ENCODE measurements around the gene AGER. TPM values are rescaled to one million over a fixed set of nuclear protein-coding genes. Genes with fewer than 3 reads are reported as not detected.

AGER gene
- total RNA-seq, 1 donor from 2014 or later, result 0.52 TPM

- Histone ChIP-seq H3K4me3 (ENCODE audit: low read length in 3 of 3) (no peak overlapping the region), H3K36me3 (ENCODE audit: control insufficient read depth in 3 of 3, insufficient read depth in 3 of 3, low read length in 3 of 3) (peaks cover 24 to 32% (median 27%) of the 10 kb centered on the region in 3 donors), H3K27ac (ENCODE audit: low read depth, low read length) (no peak overlapping the region), H3K9me3 (ENCODE audit: control insufficient read depth in 3 of 3, low read length in 3 of 3) (no peaks in the 10 kb centered on the region), H3K4me1 (ENCODE audit: control insufficient read depth in 3 of 3, insufficient read depth in 3 of 3, low read length in 3 of 3) (peaks cover 20 to 25% (median 21%) of the 10 kb centered on the region in 3 donors), H3K27me3 (ENCODE audit: control insufficient read depth in 3 of 3, insufficient read depth in 3 of 3, low read length in 3 of 3) (no peaks in the 10 kb centered on the region), H3K9ac (ENCODE audit: low read depth in 1 of 3, low read length in 3 of 3) (no peak overlapping the region)
Observed at GRCh38 chr6:32158052-32158451, 26.0 kb downstream of the AGER start.

GRCh38 chr6:32156891-32157290, 27.2 kb downstream of the AGER start:
- no peaks in the 10 kb centered on the region for H3K9me3 ChIP-seq (ENCODE audit: control insufficient read depth in 3 of 3, low read length in 3 of 3)
- peaks cover 19 to 25% (median 24%) of the 10 kb centered on the region in 3 donors for H3K36me3 ChIP-seq (ENCODE audit: control insufficient read depth in 3 of 3, insufficient read depth in 3 of 3, low read length in 3 of 3)
- no peak overlapping the region for H3K4me3 ChIP-seq (ENCODE audit: low read length in 3 of 3)
- no peak overlapping the region for H3K27ac ChIP-seq (ENCODE audit: low read depth, low read length)
- peaks cover 27 to 35% (median 29%) of the 10 kb centered on the region in 3 donors for H3K4me1 ChIP-seq (ENCODE audit: control insufficient read depth in 3 of 3, insufficient read depth in 3 of 3, low read length in 3 of 3)
- H3K27me3 ChIP-seq (ENCODE audit: control insufficient read depth in 3 of 3, insufficient read depth in 3 of 3, low read length in 3 of 3), result no peaks in the 10 kb centered on the region
- H3K9ac ChIP-seq (ENCODE audit: low read depth in 1 of 3, low read length in 3 of 3), result no peak overlapping the region

GRCh38 chr6:32154514-32155161, 29.4 kb downstream of the AGER start:
- peaks cover 28 to 35% (median 29%) of the 10 kb centered on the region in 3 donors for H3K4me1 ChIP-seq (ENCODE audit: control insufficient read depth in 3 of 3, insufficient read depth in 3 of 3, low read length in 3 of 3)
- peak overlapping the region; percentile 86 for H3K27ac ChIP-seq (ENCODE audit: low read depth, low read length)

GRCh38 chr6:32153564-32154513, 30.2 kb downstream of the AGER start, which contains the start of gene PPT2:
Gene PPT2, plus strand, starts transcription at chr6:32154141. Its CDS starts 454 bp downstream, at chr6:32154595.
- peak within 1 kb of the TSS; percentile 85 to 96 (median 95) for H3K9ac ChIP-seq (ENCODE audit: low read depth in 1 of 3, low read length in 3 of 3)
- H3K27ac ChIP-seq (ENCODE audit: low read depth, low read length), result peak within 1 kb of the TSS; percentile 86
- H3K4me3 ChIP-seq (ENCODE audit: low read length in 3 of 3), result peak within 1 kb of the TSS; percentile 94 to 95 (median 95)
- no peaks in the 10 kb centered on the region for H3K9me3 ChIP-seq (ENCODE audit: control insufficient read depth in 3 of 3, low read length in 3 of 3)
- peaks cover 28 to 35% (median 29%) of the 10 kb centered on the region in 3 donors for H3K4me1 ChIP-seq (ENCODE audit: control insufficient read depth in 3 of 3, insufficient read depth in 3 of 3, low read length in 3 of 3)
- H3K36me3 ChIP-seq (ENCODE audit: control insufficient read depth in 3 of 3, insufficient read depth in 3 of 3, low read length in 3 of 3), result peaks cover 19 to 25% (median 24%) of the 10 kb centered on the region in 3 donors
- peaks cover 12 to 21% (median 14%) of the 10 kb centered on the region in 3 donors for H3K27me3 ChIP-seq (ENCODE audit: control insufficient read depth in 3 of 3, insufficient read depth in 3 of 3, low read length in 3 of 3)

More at GRCh38 chr6:32154514-32155161, 29.4 kb downstream of the AGER start:
- H3K4me3 ChIP-seq (ENCODE audit: low read length in 3 of 3), result peak overlapping the region; percentile 94 to 95 (median 95)
- H3K36me3 ChIP-seq (ENCODE audit: control insufficient read depth in 3 of 3, insufficient read depth in 3 of 3, low read length in 3 of 3), result peaks cover 19 to 25% (median 24%) of the 10 kb centered on the region in 3 donors
- H3K9me3 ChIP-seq (ENCODE audit: control insufficient read depth in 3 of 3, low read length in 3 of 3), result no peaks in the 10 kb centered on the region
- H3K27me3 ChIP-seq (ENCODE audit: control insufficient read depth in 3 of 3, insufficient read depth in 3 of 3, low read length in 3 of 3), result peaks cover 7 to 13% (median 12%) of the 10 kb centered on the region in 3 donors
- H3K9ac ChIP-seq (ENCODE audit: low read depth in 1 of 3, low read length in 3 of 3), result peak overlapping the region; percentile 85 to 96 (median 95)

- H3K27ac ChIP-seq (ENCODE audit: low read depth, low read length), result peak overlapping the region; percentile 86
- peaks cover 28 to 35% (median 29%) of the 10 kb centered on the region in 3 donors for H3K4me1 ChIP-seq (ENCODE audit: control insufficient read depth in 3 of 3, insufficient read depth in 3 of 3, low read length in 3 of 3)
- H3K27me3 ChIP-seq (ENCODE audit: control insufficient read depth in 3 of 3, insufficient read depth in 3 of 3, low read length in 3 of 3), result peaks cover 14 to 27% (median 19%) of the 10 kb centered on the region in 3 donors
- peak overlapping the region; percentile 85 to 96 (median 95) for H3K9ac ChIP-seq (ENCODE audit: low read depth in 1 of 3, low read length in 3 of 3)
- peaks cover 11 to 17% (median 16%) of the 10 kb centered on the region in 3 donors for H3K36me3 ChIP-seq (ENCODE audit: control insufficient read depth in 3 of 3, insufficient read depth in 3 of 3, low read length in 3 of 3)
- peak overlapping the region; percentile 94 to 95 (median 95) for H3K4me3 ChIP-seq (ENCODE audit: low read length in 3 of 3)
- no peaks in the 10 kb centered on the region for H3K9me3 ChIP-seq (ENCODE audit: control insufficient read depth in 3 of 3, low read length in 3 of 3)
Observed at GRCh38 chr6:32152769-32153563, 31.1 kb downstream of the AGER start.

- peak within 1 kb of the TSS; percentile 94 to 95 (median 95) for H3K4me3 ChIP-seq (ENCODE audit: low read length in 3 of 3)
- H3K9me3 ChIP-seq (ENCODE audit: control insufficient read depth in 3 of 3, low read length in 3 of 3), result no peaks in the 10 kb centered on the region
- H3K36me3 ChIP-seq (ENCODE audit: control insufficient read depth in 3 of 3, insufficient read depth in 3 of 3, low read length in 3 of 3), result peaks cover 4 to 10% (median 9%) of the 10 kb centered on the region in 3 donors
- peak within 1 kb of the TSS; percentile 68 to 95 (median 85) for H3K9ac ChIP-seq (ENCODE audit: low read depth in 1 of 3, low read length in 3 of 3)
- H3K27me3 ChIP-seq (ENCODE audit: control insufficient read depth in 3 of 3, insufficient read depth in 3 of 3, low read length in 3 of 3), result peaks cover 17 to 34% (median 25%) of the 10 kb centered on the region in 3 donors
- peaks cover 28 to 35% (median 29%) of the 10 kb centered on the region in 3 donors for H3K4me1 ChIP-seq (ENCODE audit: control insufficient read depth in 3 of 3, insufficient read depth in 3 of 3, low read length in 3 of 3)
- peak within 1 kb of the TSS; percentile 86 for H3K27ac ChIP-seq (ENCODE audit: low read depth, low read length)
Observed at GRCh38 chr6:32151863-32152768, 31.9 kb downstream of the AGER start, which contains the start of gene PRRT1. Gene PRRT1, minus strand, starts transcription at chr6:32151939. Its CDS starts 112 bp downstream, at chr6:32151827.

GRCh38 chr6:32151181-32151862, 32.7 kb downstream of the AGER start:
- Histone ChIP-seq H3K9ac (ENCODE audit: low read depth in 1 of 3, low read length in 3 of 3) (no peak overlapping the region), H3K4me3 (ENCODE audit: low read length in 3 of 3) (peak overlapping the region in 2 of 3 donors; percentile 17 to 26), H3K27ac (ENCODE audit: low read depth, low read length) (no peak overlapping the region)

More at GRCh38 chr6:32151181-32151862, 32.7 kb downstream of the AGER start:
- Histone ChIP-seq H3K4me1 (ENCODE audit: control insufficient read depth in 3 of 3, insufficient read depth in 3 of 3, low read length in 3 of 3) (peaks cover 28 to 35% (median 29%) of the 10 kb centered on the region in 3 donors), H3K9me3 (ENCODE audit: control insufficient read depth in 3 of 3, low read length in 3 of 3) (no peaks in the 10 kb centered on the region), H3K36me3 (ENCODE audit: control insufficient read depth in 3 of 3, insufficient read depth in 3 of 3, low read length in 3 of 3) (peaks cover 3 to 5% (median 4%) of the 10 kb centered on the region in 3 donors), H3K27me3 (ENCODE audit: control insufficient read depth in 3 of 3, insufficient read depth in 3 of 3, low read length in 3 of 3) (peaks cover 17 to 34% (median 25%) of the 10 kb centered on the region in 3 donors)

All from skeletal muscle tissue (tissue), 4 donors.